Mesenchymal stem cell (in vitro differentiated cells and primary cell): ENCODE results near the gene CAPN5.

ENCODE experiments used
- DNase-seq: peaks from one replicate; pipeline ENCODE4 v3.0.0-alpha.2; 2013
- H2AFZ ChIP-seq: one replicate; pipeline ENCODE4 v1.6.1; 2013; ENCODE audit warnings: low read depth, mild to moderate bottlenecking, control low read depth, inconsistent platforms, low read length, moderate library complexity
- H2AK5ac ChIP-seq: 2 replicates; pipeline ENCODE4 v1.6.1; 2013; ENCODE audit warnings: low read length, moderate library complexity, mild to moderate bottlenecking, inconsistent platforms; ENCODE audit not compliant: severe bottlenecking
- H2BK120ac ChIP-seq: one replicate; pipeline ENCODE4 v1.6.1; 2013; ENCODE audit warnings: low read depth, mild to moderate bottlenecking, inconsistent platforms, low read length, moderate library complexity
- H2BK12ac ChIP-seq, 2 experiments: one replicate each; pipeline ENCODE4 v1.6.1; 2013; ENCODE audit warnings: inconsistent platforms in 2 of 2, low read length in 2 of 2, mild to moderate bottlenecking in 2 of 2, moderate library complexity in 2 of 2, control low read depth in 1 of 2
- H2BK15ac ChIP-seq: one replicate; pipeline ENCODE4 v1.6.1; 2013; ENCODE audit warnings: mild to moderate bottlenecking, low read depth, inconsistent platforms; ENCODE audit not compliant: poor library complexity, severe bottlenecking
- H2BK5ac ChIP-seq: 2 replicates; pipeline ENCODE4 v1.6.1; 2013; ENCODE audit warnings: low read depth, mild to moderate bottlenecking, low read length, control low read depth, inconsistent platforms; ENCODE audit not compliant: poor library complexity, severe bottlenecking
- H3K14ac ChIP-seq, 2 experiments: one replicate each; pipeline ENCODE4 v1.6.1; 2013; ENCODE audit warnings: inconsistent platforms in 2 of 2, low read length in 2 of 2, control low read depth in 1 of 2, mild to moderate bottlenecking in 1 of 2, moderate library complexity in 1 of 2
- H3K18ac ChIP-seq, 2 experiments: one replicate each; pipeline ENCODE4 v1.6.1; 2013; ENCODE audit warnings: inconsistent platforms in 2 of 2, low read length in 2 of 2, control low read depth in 1 of 2, low read depth in 1 of 2, mild to moderate bottlenecking in 1 of 2
- H3K23ac ChIP-seq, 2 experiments: one replicate each; pipeline ENCODE4 v1.6.1; 2013; ENCODE audit warnings: inconsistent platforms in 2 of 2, low read length in 2 of 2, mild to moderate bottlenecking in 2 of 2, moderate library complexity in 2 of 2, control low read depth in 1 of 2
- H3K27ac ChIP-seq: 2 replicates; pipeline ENCODE4 v1.5.1; 2013; ENCODE audit warnings: mild to moderate bottlenecking, moderate library complexity, low read length, control low read depth, inconsistent platforms; ENCODE audit not compliant: poor library complexity, severe bottlenecking
- H3K27me3 ChIP-seq, 2 experiments: 2 replicates each; pipeline versions ENCODE4 v1.6.1 to v1.7.0; 2013; ENCODE audit warnings: low read length in 2 of 2, mild to moderate bottlenecking in 2 of 2, moderate library complexity in 2 of 2, control low read depth in 1 of 2, inconsistent platforms in 1 of 2; ENCODE audit not compliant: control insufficient read depth in 1 of 2, insufficient read depth in 1 of 2
- H3K36me3 ChIP-seq, 2 experiments: 2 replicates each; pipeline versions ENCODE4 v1.6.1 to v1.7.0; 2013; ENCODE audit warnings: low read length in 2 of 2, control low read depth in 1 of 2, inconsistent platforms in 1 of 2, low read depth in 1 of 2, mild to moderate bottlenecking in 1 of 2; ENCODE audit not compliant: insufficient read depth in 2 of 2, control insufficient read depth in 1 of 2
- H3K4ac ChIP-seq, 2 experiments: one replicate each; pipeline ENCODE4 v1.6.1; 2013; ENCODE audit warnings: inconsistent platforms in 2 of 2, low read length in 2 of 2, mild to moderate bottlenecking in 2 of 2, moderate library complexity in 2 of 2, control low read depth in 1 of 2, low read depth in 1 of 2
- H3K4me1 ChIP-seq: 2 replicates; pipeline ENCODE4 v1.6.1; 2013; ENCODE audit warnings: low read depth, low read length, control low read depth; ENCODE audit not compliant: control insufficient read depth, insufficient read depth
- H3K4me2 ChIP-seq: 2 replicates; pipeline ENCODE4 v1.6.1; 2013; ENCODE audit warnings: low read length, mild to moderate bottlenecking, inconsistent platforms; ENCODE audit not compliant: poor library complexity, severe bottlenecking
- H3K4me3 ChIP-seq, 2 experiments: 2 replicates each; pipeline versions ENCODE4 v1.5.1 to v1.7.0; 2013; ENCODE audit warnings: low read length in 2 of 2, mild to moderate bottlenecking in 2 of 2, control low read depth in 1 of 2, low read depth in 1 of 2; ENCODE audit not compliant: insufficient read depth in 1 of 2
- H3K79me1 ChIP-seq: replicated peaks from 2 replicates; pipeline ENCODE4 v1.6.1; 2013; ENCODE audit warnings: mild to moderate bottlenecking, control low read depth, low read length, inconsistent platforms; ENCODE audit not compliant: poor library complexity, severe bottlenecking
- H3K9ac ChIP-seq: 2 replicates; pipeline ENCODE4 v1.7.0; 2013; ENCODE audit warnings: mild to moderate bottlenecking, low read length, moderate library complexity
- H3K9me3 ChIP-seq: 2 replicates; pipeline ENCODE4 v1.7.0; 2013; ENCODE audit warnings: mild to moderate bottlenecking, low read length; ENCODE audit not compliant: control insufficient read depth
- H4K8ac ChIP-seq: one replicate; pipeline ENCODE4 v1.6.1; 2013; ENCODE audit warnings: inconsistent platforms, mild to moderate bottlenecking, low read length, moderate library complexity
- H4K91ac ChIP-seq: one replicate; pipeline ENCODE4 v1.6.1; 2013; ENCODE audit warnings: mild to moderate bottlenecking, low read length, inconsistent platforms
- WGBS: methylation state at CpG from one replicate; pipeline ENCODE4 v1.1.7; 2013; ENCODE audit warnings: mixed read lengths; 5-methylcytosine and 5-hydroxymethylcytosine counted together

CAPN5 gene

GRCh38 chr11:77142091-77142975 lies 75.6 kb downstream of the CAPN5 start:
- Histone ChIP-seq H3K9ac (no peak overlapping the region), H3K4ac (no peak overlapping the region), H3K27me3 (peaks cover 8 to 19% of the 10 kb centered on the region in 2 experiments), H3K36me3 (no peaks in the 10 kb centered on the region), H2BK120ac (no peak overlapping the region), H3K27ac (no peak overlapping the region), H2AK5ac (no peak overlapping the region), H3K4me3 (no peak overlapping the region), H3K23ac (no peak overlapping the region), H2BK15ac (no peak overlapping the region), H4K8ac (no peak overlapping the region), H3K79me1 (no peaks in the 10 kb centered on the region), H3K14ac (no peak overlapping the region), H2BK12ac (no peak overlapping the region), H4K91ac (no peak overlapping the region), H3K4me2 (no peak overlapping the region), H2BK5ac (no peak overlapping the region), H3K9me3 (no peaks in the 10 kb centered on the region), H2AFZ (no peak overlapping the region), H3K4me1 (peaks cover 6% of the 10 kb centered on the region), H3K18ac (no peak overlapping the region)
- DNase-seq = no peak
- 83% methylated on average over 6 of the region's 11 CpGs for WGBS

GRCh38 chr11:77143405-77144020 lies 76.7 kb downstream of the CAPN5 start:
- H3K9ac ChIP-seq = no peak overlapping the region
- no peak overlapping the region for H3K23ac ChIP-seq
- no peak overlapping the region for H3K14ac ChIP-seq
- H3K79me1 ChIP-seq = no peaks in the 10 kb centered on the region
- H2AK5ac ChIP-seq = no peak overlapping the region
- H3K4me3 ChIP-seq = no peak overlapping the region
- no peaks in the 10 kb centered on the region for H3K36me3 ChIP-seq
- WGBS = 88% methylated on average over 8 of the region's 8 CpGs
- H2BK12ac ChIP-seq = no peak overlapping the region
- peaks cover 8 to 23% of the 10 kb centered on the region in 2 experiments for H3K27me3 ChIP-seq
- H3K27ac ChIP-seq = no peak overlapping the region
- no peak overlapping the region for H3K4ac ChIP-seq
- H2BK5ac ChIP-seq = no peak overlapping the region
- H3K4me1 ChIP-seq = peaks cover 16% of the 10 kb centered on the region
- H3K4me2 ChIP-seq = no peak overlapping the region
- H3K9me3 ChIP-seq = no peaks in the 10 kb centered on the region
- no peak overlapping the region for H3K18ac ChIP-seq
- no peak overlapping the region for H4K8ac ChIP-seq
- no peak overlapping the region for H2BK120ac ChIP-seq
- no peak for DNase-seq
- no peak overlapping the region for H2AFZ ChIP-seq
- no peak overlapping the region for H2BK15ac ChIP-seq
- H4K91ac ChIP-seq = no peak overlapping the region

GRCh38 chr11:77144196-77144856 lies 77.6 kb downstream of the CAPN5 start:
- WGBS = 84% methylated on average over 5 of the region's 9 CpGs
- no peak overlapping the region for H2BK15ac ChIP-seq
- H3K79me1 ChIP-seq = no peaks in the 10 kb centered on the region
- no peaks in the 10 kb centered on the region for H3K36me3 ChIP-seq
- H3K4me3 ChIP-seq = no peak overlapping the region
- no peak overlapping the region for H3K18ac ChIP-seq
- H3K23ac ChIP-seq = no peak overlapping the region
- H3K4ac ChIP-seq = no peak overlapping the region
- H2AFZ ChIP-seq = no peak overlapping the region
- no peak overlapping the region for H3K27ac ChIP-seq
- no peak overlapping the region for H4K91ac ChIP-seq
- H3K27me3 ChIP-seq = peaks cover 8 to 23% of the 10 kb centered on the region in 2 experiments
- no peak overlapping the region for H3K14ac ChIP-seq
- H4K8ac ChIP-seq = no peak overlapping the region
- no peak for DNase-seq
- H2AK5ac ChIP-seq = no peak overlapping the region
- no peak overlapping the region for H3K9ac ChIP-seq
- H3K4me2 ChIP-seq = no peak overlapping the region
- H2BK120ac ChIP-seq = no peak overlapping the region
- no peak overlapping the region for H2BK12ac ChIP-seq
- H2BK5ac ChIP-seq = no peak overlapping the region
- H3K4me1 ChIP-seq = peaks cover 18% of the 10 kb centered on the region
- no peaks in the 10 kb centered on the region for H3K9me3 ChIP-seq

GRCh38 chr11:77144857-77145428 lies 78.2 kb downstream of the CAPN5 start:
- Histone ChIP-seq H3K79me1 (no peaks in the 10 kb centered on the region), H2BK15ac (no peak overlapping the region), H3K4ac (no peak overlapping the region), H3K36me3 (no peaks in the 10 kb centered on the region), H3K27me3 (peaks cover 8 to 28% of the 10 kb centered on the region in 2 experiments), H2AK5ac (no peak overlapping the region), H3K4me2 (no peak overlapping the region), H2BK12ac (no peak overlapping the region), H2AFZ (no peak overlapping the region), H3K14ac (no peak overlapping the region), H3K18ac (no peak overlapping the region), H4K91ac (no peak overlapping the region), H3K4me3 (no peak overlapping the region), H2BK5ac (no peak overlapping the region), H2BK120ac (no peak overlapping the region), H3K23ac (no peak overlapping the region), H3K27ac (no peak overlapping the region), H4K8ac (no peak overlapping the region), H3K4me1 (peaks cover 18% of the 10 kb centered on the region), H3K9me3 (no peaks in the 10 kb centered on the region), H3K9ac (no peak overlapping the region)
- DNase-seq = no peak
- 82% methylated on average over 5 of the region's 7 CpGs for WGBS
